ENCODE data around the gene TMIGD1. TPM values are rescaled to one million over a fixed set of nuclear protein-coding genes. Genes with fewer than 3 reads are reported as not detected.
A peak's percentile ranks its signal among the peaks of the same experiment; 100 is the strongest.

The TMIGD1 gene
- total RNA-seq, 2 donors from 2014 or later, result not detected

GRCh38 chr17:30290696-30291542 is 42.9 kb downstream of the TMIGD1 start:
- DNase-seq (peak; percentile 48 to 70 (median 52)), ATAC-seq (peak; percentile 49)
- 2 to 6% methylated on average over 9 to 22 of the region's 22 CpGs for whole genome bisulfite sequencing, 2 donors
- no peaks in the 10 kb centered on the region for H3K9me3 ChIP-seq
- peak overlapping the region; percentile 86 to 98 for H3K4me3 ChIP-seq
- H3K4me1 ChIP-seq, result peaks cover 11% of the 10 kb centered on the region
- H3K36me3 ChIP-seq (replicated peaks in 1 of 2; ENCODE audit: insufficient read depth in 1 of 2, low read depth in 2 of 2), result peaks cover 0 to 12% of the 10 kb centered on the region in 2 donors
- H3K27me3 ChIP-seq, result no peaks in the 10 kb centered on the region
- TF ChIP-seq CTCF (IDR thresholded peaks at IDR 0.05) (no peak), POLR2A (IDR thresholded peaks at IDR 0.05) (no peak)
- peak overlapping the region in 3 of 4 donors; percentile 63 to 70 (median 65) for H3K27ac ChIP-seq
- intact Hi-C loops (cut with DNase I), result no loop called here

- Histone ChIP-seq H3K4me3 (no peak overlapping the region), H3K4me1 (peaks cover 11% of the 10 kb centered on the region), H3K27me3 (no peaks in the 10 kb centered on the region), H3K27ac (no peak overlapping the region), H3K9me3 (no peaks in the 10 kb centered on the region), H3K36me3 (replicated peaks in 1 of 2; ENCODE audit: insufficient read depth in 1 of 2, low read depth in 2 of 2) (peaks cover 0 to 15% of the 10 kb centered on the region in 2 donors)
- ATAC-seq (no peak), DNase-seq (no peak)
- 73 to 78% methylated on average over 2 of the region's 2 CpGs for WGBS, 2 donors
- TF ChIP-seq POLR2A (IDR thresholded peaks at IDR 0.05), result no peak
- TF ChIP-seq CTCF (IDR thresholded peaks at IDR 0.05), result no peak
- intact Hi-C loops (cut with DNase I), result no loop called here
Observed at GRCh38 chr17:30290077-30290476, 43.8 kb downstream of the TMIGD1 start.

GRCh38 chr17:30279156-30279555 is 54.7 kb downstream of the TMIGD1 start:
- Histone ChIP-seq H3K27me3 (no peaks in the 10 kb centered on the region), H3K9me3 (no peaks in the 10 kb centered on the region), H3K36me3 (replicated peaks in 1 of 2; ENCODE audit: insufficient read depth in 1 of 2, low read depth in 2 of 2) (peaks cover 0 to 15% of the 10 kb centered on the region in 2 donors), H3K4me3 (no peak overlapping the region), H3K27ac (no peak overlapping the region), H3K4me1 (no peaks in the 10 kb centered on the region)
- DNase-seq (no peak), ATAC-seq (no peak)
- intact Hi-C loops (cut with DNase I), result no loop called here
- TF ChIP-seq CTCF (IDR thresholded peaks at IDR 0.05) (no peak), POLR2A (IDR thresholded peaks at IDR 0.05) (no peak)

- no peaks in the 10 kb centered on the region for H3K4me1 ChIP-seq
Observed at GRCh38 chr17:30278032-30278431, 55.8 kb downstream of the TMIGD1 start.

More at GRCh38 chr17:30278032-30278431, 55.8 kb downstream of the TMIGD1 start:
- H3K9me3 ChIP-seq, result no peaks in the 10 kb centered on the region
- H3K27ac ChIP-seq, result no peak overlapping the region
- TF ChIP-seq POLR2A (IDR thresholded peaks at IDR 0.05) (no peak), CTCF (IDR thresholded peaks at IDR 0.05) (peak in 6 of 7 experiments; percentile 20 to 64 (median 52))
- DNase-seq (peak; percentile 39 to 49 (median 44)), ATAC-seq (peak; percentile 79)
- H3K4me3 ChIP-seq, result no peak overlapping the region
- H3K36me3 ChIP-seq (replicated peaks in 1 of 2; ENCODE audit: insufficient read depth in 1 of 2, low read depth in 2 of 2), result peaks cover 0 to 17% of the 10 kb centered on the region in 2 donors
- intact Hi-C loops (cut with DNase I), result no loop called here
- no peaks in the 10 kb centered on the region for H3K27me3 ChIP-seq
